ENCODE results near the gene KIRREL2.
"Not testable (repeated sequence)": the region's sequence is repeated elsewhere in the genome, so short reads cannot be mapped to it uniquely, and the experiment has no call there.

Gene KIRREL2

GRCh38 chr19:35904311-35905068, 47.8 kb downstream of the KIRREL2 start:
- no peaks in the 10 kb centered on the region for H3K9me3 ChIP-seq (ENCODE audit: control insufficient read depth, insufficient read depth, low read length)
- no peaks in the 10 kb centered on the region for H3K36me3 ChIP-seq (ENCODE audit: insufficient read depth, low read length)
- peaks cover 23% of the 10 kb centered on the region for H3K4me1 ChIP-seq (ENCODE audit: insufficient read depth, low read length)
- no peak overlapping the region for H3K9ac ChIP-seq (ENCODE audit: low read depth, low read length)

DNA sequence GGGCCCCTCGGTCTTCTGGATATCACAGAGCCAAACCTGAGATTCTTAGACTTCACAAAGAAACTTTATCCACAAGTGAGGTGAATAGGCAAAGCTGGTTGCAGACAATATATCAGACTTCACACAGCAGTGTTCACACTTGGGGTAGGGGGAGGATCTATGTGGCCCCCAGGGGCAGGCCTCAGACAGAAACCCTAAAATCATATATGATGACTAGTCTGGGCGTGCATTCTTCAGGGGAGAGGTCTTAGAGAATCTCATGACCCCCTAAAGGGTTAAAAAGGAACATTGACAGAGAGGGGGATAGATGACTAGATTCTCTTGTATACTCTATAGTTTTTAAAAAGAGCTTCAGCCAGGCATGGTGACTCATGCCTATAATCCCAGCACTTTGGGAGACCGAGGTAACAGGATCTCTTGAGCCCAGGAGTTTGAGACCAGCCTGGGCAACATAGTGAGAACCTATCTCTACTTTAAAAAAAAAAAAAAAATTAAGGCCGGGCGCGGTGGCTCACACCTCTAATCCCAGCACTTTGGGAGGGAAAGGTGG, 48.5 kb downstream of the KIRREL2 start:
- Histone ChIP-seq H3K9me3 (ENCODE audit: control insufficient read depth, insufficient read depth, low read length) (no peaks in the 10 kb centered on the region), H3K36me3 (ENCODE audit: insufficient read depth, low read length) (no peaks in the 10 kb centered on the region), H3K9ac (ENCODE audit: low read depth, low read length) (no peak overlapping the region), H3K4me1 (ENCODE audit: insufficient read depth, low read length) (peaks cover 26% of the 10 kb centered on the region)

GRCh38 chr19:35907377-35907745, 50.6 kb downstream of the KIRREL2 start:
- H3K9me3 ChIP-seq (ENCODE audit: control insufficient read depth, insufficient read depth, low read length), result no peaks in the 10 kb centered on the region
- H3K9ac ChIP-seq (ENCODE audit: low read depth, low read length), result no peak overlapping the region
- H3K36me3 ChIP-seq (ENCODE audit: insufficient read depth, low read length), result no peaks in the 10 kb centered on the region
- peaks cover 11% of the 10 kb centered on the region for H3K4me1 ChIP-seq (ENCODE audit: insufficient read depth, low read length)

DNA sequence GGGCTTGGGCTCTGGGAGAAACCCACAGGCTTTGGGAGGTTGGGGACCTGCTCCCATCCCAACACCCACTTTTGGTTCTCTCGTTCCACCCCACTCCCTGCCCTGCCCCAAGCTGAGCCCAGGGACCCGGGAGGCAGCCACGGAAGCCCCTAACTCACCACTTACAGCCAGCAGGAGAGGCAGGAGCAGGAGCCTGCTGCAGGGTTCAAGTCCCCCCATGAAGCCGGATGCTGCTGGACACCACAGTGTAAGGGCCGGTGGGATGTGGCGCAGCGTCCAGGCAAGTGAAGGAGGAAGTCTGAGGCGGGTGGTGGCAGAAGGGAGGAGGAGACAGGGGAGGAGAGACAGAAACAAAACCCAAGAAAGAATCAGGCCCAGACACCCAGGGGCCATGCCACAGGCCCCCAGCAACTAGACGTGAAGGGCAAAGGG, 51.3 kb downstream of the KIRREL2 start, which contains the start of gene TYROBP:
Gene TYROBP, minus strand, starts transcription at position 286 of the 432 bp plus-strand sequence. Its CDS starts 67 bp downstream, at position 219.
- Histone ChIP-seq H3K9ac (ENCODE audit: low read depth, low read length) (no peak within 1 kb of the TSS), H3K36me3 (ENCODE audit: insufficient read depth, low read length) (no peaks in the 10 kb centered on the region), H3K9me3 (ENCODE audit: control insufficient read depth, insufficient read depth, low read length) (no peaks in the 10 kb centered on the region), H3K4me1 (ENCODE audit: insufficient read depth, low read length) (peaks cover 9% of the 10 kb centered on the region)

DNA sequence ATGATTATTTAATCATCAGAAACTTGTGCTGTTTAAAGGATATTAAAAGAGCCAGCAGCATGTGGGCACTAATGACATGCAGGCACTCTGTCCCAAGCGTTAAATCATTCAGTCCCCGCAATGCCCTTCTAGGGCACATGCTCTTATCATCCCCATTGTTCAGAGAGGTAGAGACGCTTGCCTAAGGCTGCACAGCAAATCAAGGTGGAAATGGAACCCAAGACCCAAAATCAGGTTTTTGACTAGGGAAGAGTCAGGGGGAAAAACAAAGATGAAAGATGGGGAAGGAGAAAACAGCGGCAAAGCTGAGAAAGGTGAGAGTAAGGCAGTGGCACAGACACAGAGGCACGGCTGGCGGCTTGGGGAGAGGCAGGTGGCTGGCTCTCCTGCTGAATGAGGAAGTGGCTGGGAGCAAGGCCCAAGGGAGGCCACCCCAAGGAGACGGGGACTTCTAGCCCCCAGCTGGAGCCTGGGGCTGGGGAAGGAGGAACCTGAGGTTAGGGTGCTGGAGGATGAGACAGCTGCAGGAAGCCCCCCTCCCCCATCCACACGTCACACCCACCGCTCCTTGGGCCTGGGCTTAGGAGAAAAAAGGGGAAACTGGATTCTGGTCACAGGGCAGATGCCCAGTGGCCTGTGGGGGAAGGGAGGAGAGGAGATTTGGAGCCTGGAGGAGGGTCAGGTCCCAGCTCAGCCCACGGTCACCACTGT, 52.4 kb downstream of the KIRREL2 start:
- peaks cover 9% of the 10 kb centered on the region for H3K4me1 ChIP-seq (ENCODE audit: insufficient read depth, low read length)
- H3K36me3 ChIP-seq (ENCODE audit: insufficient read depth, low read length), result no peaks in the 10 kb centered on the region
- no peaks in the 10 kb centered on the region for H3K9me3 ChIP-seq (ENCODE audit: control insufficient read depth, insufficient read depth, low read length)
- no peak overlapping the region for H3K9ac ChIP-seq (ENCODE audit: low read depth, low read length)

- Histone ChIP-seq H3K4me1 (ENCODE audit: insufficient read depth, low read length) (peaks cover 9% of the 10 kb centered on the region), H3K9me3 (ENCODE audit: control insufficient read depth, insufficient read depth, low read length) (no peaks in the 10 kb centered on the region), H3K9ac (ENCODE audit: low read depth, low read length) (no peak overlapping the region), H3K36me3 (ENCODE audit: insufficient read depth, low read length) (no peaks in the 10 kb centered on the region)
These were observed 52.9 kb downstream of the KIRREL2 start for GRCh38 chr19:35909684-35910035.

- not testable (repeated sequence) for H3K9ac ChIP-seq (ENCODE audit: low read depth, low read length); H3K4me1 ChIP-seq (ENCODE audit: insufficient read depth, low read length)
These were observed 53.6 kb downstream of the KIRREL2 start for GRCh38 chr19:35910355-35910754.

DNA sequence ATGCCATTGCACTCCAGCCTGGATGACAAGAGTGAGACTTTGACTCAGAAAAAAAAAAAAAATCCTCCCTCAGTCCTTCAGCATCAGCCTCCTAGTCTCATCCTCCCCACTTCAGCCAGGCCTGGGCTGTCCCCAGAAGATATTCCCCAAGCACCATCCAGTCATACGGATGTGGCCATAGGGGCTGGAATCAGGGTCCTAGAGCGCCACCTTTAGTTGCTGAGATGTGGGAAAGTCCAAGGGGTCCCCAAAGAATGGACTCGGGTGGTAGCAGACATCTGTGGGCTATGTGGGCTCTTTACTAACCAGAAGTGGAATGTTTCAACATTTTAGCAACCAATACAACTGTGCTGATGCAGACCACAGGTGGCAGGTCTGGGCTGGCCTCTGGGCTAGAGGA, 54.5 kb downstream of the KIRREL2 start:
- no peak overlapping the region for H3K9ac ChIP-seq (ENCODE audit: low read depth, low read length)
- H3K4me1 ChIP-seq (ENCODE audit: insufficient read depth, low read length), result peaks cover 9% of the 10 kb centered on the region
- no peaks in the 10 kb centered on the region for H3K9me3 ChIP-seq (ENCODE audit: control insufficient read depth, insufficient read depth, low read length)

More at GRCh38 chr19:35910355-35910754, 53.6 kb downstream of the KIRREL2 start:
- not testable (repeated sequence) for H3K9me3 ChIP-seq (ENCODE audit: control insufficient read depth, insufficient read depth, low read length); H3K36me3 ChIP-seq (ENCODE audit: insufficient read depth, low read length)

DNA sequence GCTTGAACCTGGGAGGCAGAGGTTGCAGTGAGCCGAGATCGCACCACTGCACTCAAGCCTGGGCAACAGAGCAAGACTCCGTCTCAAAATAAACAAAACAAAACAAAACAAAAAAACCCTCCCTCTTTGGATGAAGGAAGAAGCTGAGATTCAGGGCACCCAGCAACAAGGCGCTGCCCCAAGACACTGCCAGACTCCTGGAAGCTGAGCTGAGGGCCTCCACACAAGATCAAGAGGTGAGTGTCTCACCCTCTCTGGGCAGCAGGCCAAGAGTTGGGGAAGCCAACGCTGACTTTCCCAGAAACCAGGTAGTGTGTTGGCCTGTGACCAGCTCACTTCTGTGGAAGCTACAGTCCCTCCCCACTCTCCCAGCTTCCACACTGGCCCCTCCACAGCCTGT, 55.1 kb downstream of the KIRREL2 start:
- Histone ChIP-seq H3K4me1 (ENCODE audit: insufficient read depth, low read length) (peaks cover 9% of the 10 kb centered on the region), H3K9me3 (ENCODE audit: control insufficient read depth, insufficient read depth, low read length) (no peaks in the 10 kb centered on the region), H3K36me3 (ENCODE audit: insufficient read depth, low read length) (no peaks in the 10 kb centered on the region), H3K9ac (ENCODE audit: low read depth, low read length) (no peak overlapping the region)

More for the DNA sequence above, 54.5 kb downstream of the KIRREL2 start:
- H3K36me3 ChIP-seq (ENCODE audit: insufficient read depth, low read length), result no peaks in the 10 kb centered on the region

GRCh38 chr19:35913589-35913988, 56.9 kb downstream of the KIRREL2 start:
- Histone ChIP-seq H3K9ac (ENCODE audit: low read depth, low read length) (no peak overlapping the region), H3K9me3 (ENCODE audit: control insufficient read depth, insufficient read depth, low read length) (no peaks in the 10 kb centered on the region), H3K4me1 (ENCODE audit: insufficient read depth, low read length) (peaks cover 9% of the 10 kb centered on the region), H3K36me3 (ENCODE audit: insufficient read depth, low read length) (no peaks in the 10 kb centered on the region)

GRCh38 chr19:35915443-35915842, 58.7 kb downstream of the KIRREL2 start:
- no peak overlapping the region for H3K9ac ChIP-seq (ENCODE audit: low read depth, low read length)
- H3K9me3 ChIP-seq (ENCODE audit: control insufficient read depth, insufficient read depth, low read length), result no peaks in the 10 kb centered on the region
- no peaks in the 10 kb centered on the region for H3K4me1 ChIP-seq (ENCODE audit: insufficient read depth, low read length)
- H3K36me3 ChIP-seq (ENCODE audit: insufficient read depth, low read length), result no peaks in the 10 kb centered on the region

All from ES-I3 (cell line).